22Rv1 (cell line): ENCODE data around the gene LRRC17.

Experiments used
- CTCF ChIP-seq: fragments of 450-650 bp; IDR thresholded peaks from 2 replicates; pipeline ENCODE4 v1.5.1; 2017; ENCODE audit warnings: mild to moderate bottlenecking
- ZFX ChIP-seq: fragments of 450-650 bp; IDR thresholded peaks from 2 replicates; pipeline ENCODE4 v1.6.1; 2017; ENCODE audit warnings: antibody characterized with exemption, borderline replicate concordance

GRCh38 chr7:102914585-102914984 is 1.8 kb downstream of the LRRC17 start:
- TF ChIP-seq ZFX = no peak
- no peak for TF ChIP-seq CTCF
